Stimulated activated CD8-positive, alpha-beta memory T cell treated with anti-CD3 and anti-CD28 coated beads, Interleukin-7, amount 100 ng/mL, for 24 hours (primary cell): ENCODE data around the gene OR8G5.
"Not testable (repeated sequence)": the region's sequence is repeated elsewhere in the genome, so short reads cannot be mapped to it uniquely, and the experiment has no call there.

Source experiments
- DNase-seq: peaks from one replicate; pipeline ENCODE4 v3.0.0-alpha.2; 2020; ENCODE audit warnings: low read depth

The OR8G5 gene

GRCh38 chr11:124256076-124256475 lies at the start of gene OR8G5:
OR8G5 (plus strand) TSS chr11:124256376; CDS start chr11:124264932, 8,556 bp downstream.
- DNase-seq, result no peak

- no peak for DNase-seq
Measured at GRCh38 chr11:124207102-124207792, 48.9 kb upstream of the OR8G5 start.

- no peak for DNase-seq
Measured at GRCh38 chr11:124209824-124210357, 46.3 kb upstream of the OR8G5 start.

GRCh38 chr11:124210421-124210820 lies 45.8 kb upstream of the OR8G5 start:
- no peak for DNase-seq

- DNase-seq, result no peak
Measured at GRCh38 chr11:124211321-124211720, 44.9 kb upstream of the OR8G5 start.

GRCh38 chr11:124214027-124214426 lies 42.1 kb upstream of the OR8G5 start:
- no peak for DNase-seq

GRCh38 chr11:124219126-124219525 lies 37.0 kb upstream of the OR8G5 start:
- no peak for DNase-seq

- DNase-seq, result no peak
Measured at GRCh38 chr11:124222407-124222806, 33.8 kb upstream of the OR8G5 start.

- not testable (repeated sequence) for DNase-seq
Measured at GRCh38 chr11:124224618-124225423, 31.4 kb upstream of the OR8G5 start.

- no peak for DNase-seq
Measured at GRCh38 chr11:124225471-124225870, 30.7 kb upstream of the OR8G5 start.

GRCh38 chr11:124233376-124233775 lies 22.8 kb upstream of the OR8G5 start:
- DNase-seq, result no peak

- no peak for DNase-seq
Measured at GRCh38 chr11:124238512-124238911, 17.7 kb upstream of the OR8G5 start.

- no peak for DNase-seq
Measured at GRCh38 chr11:124240621-124241397, 15.4 kb upstream of the OR8G5 start, which contains the start of gene OR8G1. OR8G1 (plus strand) TSS chr11:124241095; CDS start chr11:124249676, 8,581 bp downstream.

GRCh38 chr11:124249869-124250268 lies 6.3 kb upstream of the OR8G5 start:
- not testable (repeated sequence) for DNase-seq

GRCh38 chr11:124265041-124265440 lies 8.9 kb downstream of the OR8G5 start:
- DNase-seq, result not testable (repeated sequence)

GRCh38 chr11:124270886-124271285 lies 14.7 kb downstream of the OR8G5 start:
- DNase-seq, result not testable (repeated sequence)

GRCh38 chr11:124274000-124274399 lies 17.8 kb downstream of the OR8G5 start:
- DNase-seq, result no peak

- no peak for DNase-seq
Measured at GRCh38 chr11:124276081-124276480, 19.9 kb downstream of the OR8G5 start.

- DNase-seq, result no peak
Measured at GRCh38 chr11:124277207-124277606, 21.0 kb downstream of the OR8G5 start.

GRCh38 chr11:124277804-124278203 lies 21.6 kb downstream of the OR8G5 start:
- DNase-seq, result no peak

- DNase-seq, result no peak
Measured at GRCh38 chr11:124278261-124278660, 22.1 kb downstream of the OR8G5 start.
